NOMO-1 (cell line): ENCODE data around the gene ZBTB45.

Experiments used
- DNase-seq, 2 experiments: peaks; one replicate each; lab custom pipeline; 2025; ENCODE audit not compliant: unreplicated experiment in 2 of 2; lab: John Stamatoyannopoulos, UW

ZBTB45 gene

DNA sequence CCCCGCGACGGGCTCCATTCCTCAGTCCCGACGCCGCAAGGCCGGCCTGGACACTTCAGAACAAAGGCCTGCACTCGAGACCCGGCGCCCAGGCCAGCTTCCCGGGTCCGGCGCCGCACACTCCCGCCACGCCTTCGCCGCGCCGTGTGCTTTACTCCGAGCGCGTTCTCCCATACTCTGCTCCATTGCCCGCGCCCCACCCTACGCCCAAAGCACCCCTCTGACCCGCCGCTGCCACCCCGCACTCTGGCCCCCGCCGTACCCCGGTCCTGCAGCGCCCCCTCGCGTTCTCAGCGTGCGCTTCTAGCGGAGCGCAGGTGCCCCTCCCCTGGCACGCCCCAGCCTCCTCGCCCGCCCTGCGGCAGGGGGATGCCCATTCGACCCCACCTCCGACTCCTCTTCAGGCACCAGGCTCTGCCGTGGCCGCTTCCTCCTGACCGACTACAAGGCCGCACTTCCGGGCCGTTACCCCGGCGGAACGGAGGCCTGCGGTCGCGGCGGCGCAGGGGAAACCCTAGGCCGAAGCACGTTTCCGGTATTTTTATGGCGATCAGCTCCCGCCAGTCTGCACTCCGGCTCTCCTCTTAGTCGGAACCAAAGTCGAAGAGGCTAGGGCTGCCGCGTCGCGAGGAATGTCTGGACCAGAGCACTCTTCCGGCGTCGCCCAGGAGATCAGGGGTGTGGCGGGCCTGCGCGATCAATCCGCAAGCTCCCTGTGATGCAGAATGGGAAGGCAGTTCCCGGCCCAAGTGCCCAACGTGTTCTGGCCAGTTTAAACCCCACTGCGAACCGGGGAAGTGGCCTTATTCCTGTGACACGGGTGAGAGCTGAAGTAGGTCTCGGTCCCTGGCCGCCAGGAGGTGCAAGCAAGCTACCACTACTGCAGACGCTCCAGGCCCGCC, at the start of gene ZBTB45:
ZBTB45 (minus strand) TSS at position 456 of the 902 bp plus-strand sequence. CDS start 2,137 bp downstream, outside the sequence.
- DNase-seq: peak; percentile 91 to 96

DNA sequence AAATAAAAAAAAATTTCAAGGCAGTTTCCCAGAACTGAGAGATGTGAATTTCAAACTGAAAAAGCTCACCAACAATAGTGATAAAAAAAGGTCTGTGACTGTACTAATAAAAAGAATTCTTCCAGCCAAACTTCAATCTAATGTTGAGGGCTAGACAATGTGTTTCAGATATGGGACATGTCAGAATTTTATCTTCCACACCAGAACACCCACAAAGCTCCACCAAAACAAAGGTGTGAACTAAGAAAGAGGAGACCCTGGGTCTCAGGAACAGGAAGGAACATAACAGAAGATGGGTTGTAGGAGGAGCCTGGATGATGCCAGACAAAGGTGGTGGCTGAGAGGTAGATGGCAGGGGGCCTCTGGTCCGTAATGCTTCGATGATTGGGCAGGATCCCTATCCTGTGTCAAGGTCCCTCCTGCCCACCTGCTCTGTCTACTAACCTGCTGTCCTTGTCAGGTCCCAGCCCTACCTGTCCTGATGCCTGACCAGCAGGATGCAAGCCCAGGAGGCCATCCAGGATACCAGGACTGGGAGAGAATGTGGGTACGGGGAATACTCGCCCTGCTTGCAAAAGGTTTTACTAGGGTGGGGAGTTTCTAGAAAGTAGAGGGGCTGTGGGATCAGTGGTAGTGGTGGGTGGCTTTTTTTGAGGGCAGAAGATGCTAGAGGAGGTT, 49.0 kb upstream of the ZBTB45 start:
- no peak for DNase-seq

DNA sequence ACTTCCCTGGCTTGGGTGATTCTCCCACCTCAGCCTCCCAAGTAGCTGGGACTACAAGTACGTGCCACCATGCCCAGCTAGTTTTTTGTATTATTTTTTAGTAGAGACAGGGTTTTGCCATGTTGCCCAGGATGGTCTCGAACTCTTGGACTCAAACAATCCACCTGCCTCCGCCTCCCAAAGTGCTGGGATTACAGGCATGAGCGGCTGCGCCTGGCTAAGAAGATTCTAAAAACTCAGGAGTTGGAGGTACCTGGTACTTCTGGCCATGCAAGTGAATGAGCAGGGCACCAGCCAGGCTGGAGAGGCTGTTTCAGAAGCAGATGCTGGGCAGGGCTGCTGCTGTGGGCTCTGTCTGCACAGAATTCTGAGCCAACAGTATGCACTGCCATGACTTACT, 47.4 kb upstream of the ZBTB45 start:
- no peak for DNase-seq

DNA sequence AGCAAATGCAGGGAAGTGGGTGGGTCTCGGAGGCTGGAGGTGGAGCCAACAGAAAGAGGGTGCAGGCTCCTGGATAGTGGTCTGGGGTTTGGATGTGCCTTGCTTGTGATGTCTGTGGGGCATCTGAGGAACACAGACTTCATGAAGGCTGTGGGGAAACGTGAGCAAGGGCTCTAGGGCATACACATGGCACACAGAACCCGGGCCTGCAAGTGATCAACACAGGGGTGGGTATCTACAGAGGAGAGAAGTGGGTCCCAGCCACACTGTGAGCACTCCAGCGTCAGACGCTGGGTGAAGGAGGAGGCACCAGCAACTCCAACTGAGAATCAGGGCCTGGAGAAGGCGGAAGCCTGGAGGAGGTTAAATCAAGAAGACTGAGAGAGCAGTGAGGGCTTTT, 44.2 kb upstream of the ZBTB45 start:
- no peak for DNase-seq

DNA sequence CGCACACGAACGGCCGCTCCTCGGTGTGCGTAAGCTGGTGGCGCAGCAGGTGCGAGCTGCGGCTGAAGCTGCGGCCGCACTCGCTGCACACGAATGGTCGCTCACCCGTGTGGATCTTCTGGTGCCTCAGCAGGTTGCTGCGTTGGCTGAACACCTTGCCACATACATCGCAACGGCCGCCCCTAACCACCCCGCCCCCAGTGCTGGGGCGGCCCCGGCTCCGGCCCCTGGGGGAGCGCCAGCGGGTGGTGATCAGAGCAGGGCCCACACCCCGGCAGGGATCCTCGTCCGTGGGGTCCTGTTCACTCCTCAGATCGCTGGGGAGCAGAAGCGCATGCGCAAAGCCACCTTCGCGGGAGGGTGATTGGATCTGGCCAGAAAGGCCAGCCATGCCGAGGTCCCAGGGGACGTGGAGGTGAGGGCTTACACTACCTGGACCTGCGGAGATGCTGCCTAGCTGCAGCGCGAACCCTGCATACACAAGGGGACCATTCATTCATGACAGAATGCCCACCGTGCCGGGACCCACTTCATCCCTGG, 43.5 kb upstream of the ZBTB45 start:
- DNase-seq: no peak

DNA sequence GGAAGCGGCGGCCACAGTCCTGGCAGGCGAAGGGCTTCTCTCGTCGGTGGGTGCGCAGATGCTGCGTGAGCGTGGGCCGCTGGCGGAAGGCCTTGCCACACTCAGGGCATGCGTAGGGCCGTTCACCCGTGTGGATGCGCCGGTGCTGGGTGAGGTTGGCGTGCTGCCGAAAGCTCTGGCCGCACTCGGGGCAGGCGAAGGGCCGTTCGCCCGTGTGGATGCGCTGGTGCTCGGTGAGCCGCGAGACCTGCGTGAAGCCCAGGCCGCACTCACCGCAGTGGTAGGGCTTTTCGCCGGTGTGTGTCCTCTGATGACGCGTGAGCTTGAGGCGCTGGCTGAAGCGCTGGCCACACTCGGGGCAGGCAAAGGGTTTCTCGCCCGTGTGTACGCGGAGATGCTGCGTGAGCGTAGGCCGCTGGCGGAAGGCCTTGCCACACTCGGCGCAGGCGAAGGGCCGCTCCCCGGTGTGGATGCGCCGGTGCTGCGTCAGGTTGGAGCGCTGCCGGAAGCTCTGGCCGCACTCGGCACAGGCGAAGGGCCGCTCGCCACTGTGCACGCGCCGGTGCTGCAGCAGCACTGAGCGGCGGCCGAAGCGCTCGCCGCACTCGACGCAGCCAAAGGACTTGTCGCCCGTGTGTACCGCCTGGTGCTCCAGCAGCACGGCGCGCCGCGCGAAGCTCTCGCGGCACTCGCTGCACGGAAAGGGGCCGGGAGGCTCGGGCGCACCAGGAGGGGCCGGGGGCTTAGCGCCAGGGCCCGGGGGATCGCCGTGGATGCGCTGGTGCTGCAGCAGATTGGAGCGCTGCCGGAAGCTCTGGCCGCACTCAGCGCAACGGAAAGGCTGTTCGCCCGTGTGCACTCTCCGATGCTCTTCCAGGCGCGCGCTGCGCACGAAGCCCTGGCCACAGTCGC, 42.8 kb upstream of the ZBTB45 start:
- DNase-seq: no peak

DNA sequence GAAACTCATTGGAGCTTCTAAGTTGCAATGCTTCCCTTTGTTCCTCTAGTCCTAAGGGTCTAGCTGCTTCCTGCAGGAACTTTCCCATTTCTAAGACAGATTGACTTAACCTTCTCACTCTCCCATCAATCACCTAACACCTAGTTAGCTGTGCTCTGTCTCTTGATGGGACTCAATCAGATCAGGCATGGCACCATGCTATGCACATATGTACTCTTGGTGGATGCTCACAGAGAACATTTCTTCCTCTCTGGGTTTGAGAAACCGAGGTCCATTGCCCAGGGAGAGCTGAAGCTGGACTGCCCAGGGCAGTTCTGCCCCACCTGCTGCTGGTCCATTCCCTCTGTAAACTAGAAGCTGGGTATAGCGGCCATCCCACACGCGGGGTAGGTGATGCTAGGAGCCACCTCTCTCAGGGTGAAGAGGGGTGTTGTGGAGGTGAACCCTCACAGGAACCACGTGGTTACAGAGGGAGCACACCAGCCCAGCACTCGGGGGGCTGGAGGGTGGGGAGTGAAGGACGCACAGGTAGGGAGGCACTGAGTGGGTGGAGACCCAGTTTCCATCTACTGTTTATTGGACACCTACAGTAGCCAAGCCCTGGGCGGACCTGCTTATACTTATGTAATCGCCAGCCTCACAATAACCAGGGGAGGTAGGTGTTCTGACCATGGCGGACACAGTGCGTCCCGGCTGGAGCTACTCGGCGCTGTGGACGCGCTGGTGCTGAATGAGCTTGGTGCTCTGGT, 41.9 kb upstream of the ZBTB45 start:
- no peak for DNase-seq

DNA sequence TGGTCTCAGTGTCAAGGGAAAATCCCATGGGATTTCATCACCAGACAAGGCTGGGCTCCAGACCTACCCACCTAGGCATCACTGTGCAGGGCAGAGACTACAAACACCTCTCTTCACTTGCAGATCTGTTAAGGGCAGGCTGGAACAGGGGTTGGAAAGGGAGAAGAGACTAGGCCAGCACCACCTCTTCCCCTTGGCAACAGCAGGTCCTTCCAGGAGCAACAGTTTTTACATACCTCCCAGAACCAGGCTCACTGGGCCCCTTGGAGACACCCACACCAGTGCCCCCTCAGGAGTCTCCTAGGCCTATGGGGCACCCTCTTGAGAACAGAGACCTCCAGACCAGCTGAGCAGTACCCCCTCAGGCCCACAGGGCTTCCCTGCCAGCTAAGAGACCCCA, 41.3 kb upstream of the ZBTB45 start:
- DNase-seq: no peak

DNA sequence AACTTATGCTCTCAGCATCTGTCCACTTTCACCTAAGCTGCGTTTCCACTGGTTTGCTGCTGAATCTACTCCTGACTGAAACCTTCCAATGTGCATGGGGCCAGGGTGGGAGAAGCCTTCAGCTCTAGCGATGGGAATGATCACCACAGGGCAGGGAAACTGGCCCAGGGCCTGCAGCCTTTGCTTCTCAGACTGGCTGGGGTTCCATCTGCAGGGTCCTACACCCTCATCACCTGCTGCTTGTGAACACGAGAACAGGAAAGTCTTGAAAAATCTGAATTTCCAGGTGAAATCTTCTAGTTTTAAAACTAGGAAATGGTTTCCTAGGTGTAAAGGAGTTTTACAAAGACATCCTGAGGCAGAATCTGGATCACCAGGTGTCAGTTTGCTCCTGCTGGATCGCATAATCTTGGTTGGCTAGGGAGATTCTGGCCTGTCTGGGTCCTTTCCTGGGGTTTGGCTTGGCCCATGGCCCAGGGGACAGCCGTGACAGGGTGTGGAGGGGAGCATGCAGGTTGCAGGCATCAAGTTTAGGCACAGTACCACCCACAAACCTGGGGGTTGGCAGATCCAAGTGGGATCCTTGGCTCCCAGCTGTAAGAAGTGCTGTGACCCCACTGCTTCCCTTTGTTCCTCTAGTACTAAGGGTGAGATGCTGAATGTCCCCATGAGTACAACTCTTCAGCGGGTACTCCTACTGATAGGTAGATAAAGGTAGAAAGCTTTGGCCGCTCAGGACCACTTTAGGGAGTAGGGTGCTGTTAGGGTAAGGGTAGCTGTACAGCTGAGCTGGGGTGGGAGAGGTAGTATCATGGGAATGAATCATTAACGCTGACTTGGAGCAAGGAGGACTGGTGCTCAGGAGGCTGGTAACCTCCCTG, 40.6 kb upstream of the ZBTB45 start:
- no peak for DNase-seq

DNA sequence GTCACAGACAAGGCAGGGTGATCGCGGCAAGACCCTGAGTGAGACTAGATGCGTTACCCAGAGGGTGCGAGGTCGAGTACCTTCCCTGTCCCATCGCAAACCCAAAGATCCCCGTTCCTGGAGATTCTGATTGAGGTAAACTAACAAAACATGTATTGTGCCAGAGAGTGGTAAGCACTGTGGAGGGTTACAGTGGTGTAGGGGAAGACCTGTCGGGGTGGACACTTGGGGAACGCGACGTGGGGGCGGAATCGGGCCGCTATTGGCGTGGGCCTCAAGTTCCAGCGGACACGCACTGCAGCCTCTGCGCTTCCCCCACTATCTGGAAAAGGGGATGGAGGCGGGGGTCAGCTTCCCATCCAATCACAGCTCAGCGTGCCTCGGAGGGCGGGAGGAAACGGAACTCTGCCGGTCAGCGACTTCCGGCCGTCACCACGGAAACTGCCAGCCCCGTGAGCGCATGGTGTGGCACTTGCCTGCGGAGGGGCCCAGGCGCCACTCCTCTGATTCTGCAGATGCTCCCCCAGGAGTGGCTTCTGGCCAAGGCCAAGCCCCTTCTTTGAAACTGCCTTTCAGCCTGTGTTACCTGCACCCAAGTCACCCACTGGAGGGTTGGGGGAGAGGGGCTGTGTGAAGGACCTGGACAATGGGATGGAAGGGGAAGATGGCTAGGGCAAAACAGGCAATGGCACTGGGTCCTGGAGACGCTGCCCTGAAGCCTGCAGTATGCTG, 39.8 kb upstream of the ZBTB45 start:
- DNase-seq: no peak

DNA sequence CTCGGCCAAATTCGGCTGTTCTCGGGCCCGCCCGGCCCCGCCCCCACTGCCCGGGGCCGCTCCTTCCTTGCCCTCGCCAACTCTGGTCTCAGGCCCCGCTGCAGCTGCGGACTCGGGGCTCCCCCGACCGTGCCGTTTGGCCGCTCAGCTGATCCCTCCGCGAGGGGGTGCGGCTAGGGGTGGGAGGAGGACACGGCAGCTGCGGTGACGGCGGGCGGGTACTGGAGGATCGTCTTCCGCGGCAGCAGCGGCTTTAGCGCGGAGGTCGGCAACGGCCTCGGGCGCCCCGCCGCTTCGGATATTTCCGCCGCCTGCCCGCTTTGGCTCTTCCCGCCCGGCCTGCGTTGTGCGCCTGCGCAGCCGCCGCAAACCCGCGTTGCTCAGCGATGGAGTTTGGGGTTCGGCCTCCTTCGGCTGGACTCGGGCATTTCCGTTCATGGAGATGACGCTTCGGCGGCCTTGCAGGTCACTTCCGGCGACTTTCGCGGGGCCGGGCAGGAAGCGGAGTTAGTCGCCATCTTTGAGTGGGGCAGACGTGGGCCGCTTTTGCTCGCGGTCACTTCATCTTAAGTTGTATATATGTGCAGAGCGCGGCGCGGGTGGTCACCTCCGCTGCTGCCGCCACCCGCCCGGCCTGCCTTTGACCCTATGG, 39.1 kb upstream of the ZBTB45 start:
- no peak for DNase-seq

DNA sequence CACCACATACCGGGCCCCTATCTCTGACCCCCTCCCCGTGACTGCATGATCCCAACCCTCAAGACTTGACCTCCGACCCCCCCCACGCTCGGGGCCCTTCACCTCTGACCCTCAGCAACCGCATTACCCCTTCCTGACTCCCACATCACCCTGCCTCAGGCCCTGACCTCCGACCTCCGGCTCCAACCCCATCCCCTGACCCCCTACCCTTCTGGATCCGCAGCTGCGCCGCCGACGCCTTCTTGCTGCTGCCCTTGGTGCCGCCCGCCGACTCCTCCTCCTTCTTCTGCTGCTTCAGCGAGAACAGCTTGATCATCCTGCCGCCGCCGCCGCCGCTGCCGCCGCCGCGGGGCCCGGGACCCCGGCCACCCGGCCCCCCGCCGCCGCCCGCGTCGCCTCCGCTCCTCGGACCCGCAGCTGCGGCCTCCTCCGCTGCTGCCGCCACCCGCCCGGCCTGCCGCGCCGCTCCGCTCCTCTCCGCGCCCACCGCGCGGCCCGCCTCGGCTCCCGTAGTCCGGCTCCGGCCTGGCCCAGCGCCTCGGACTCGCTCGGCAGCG, 38.5 kb upstream of the ZBTB45 start, which contains the start of gene UBE2M:
UBE2M (minus strand) TSS at position 546 of the 557 bp plus-strand sequence; CDS start at position 316, 230 bp downstream.
- no peak for DNase-seq

DNA sequence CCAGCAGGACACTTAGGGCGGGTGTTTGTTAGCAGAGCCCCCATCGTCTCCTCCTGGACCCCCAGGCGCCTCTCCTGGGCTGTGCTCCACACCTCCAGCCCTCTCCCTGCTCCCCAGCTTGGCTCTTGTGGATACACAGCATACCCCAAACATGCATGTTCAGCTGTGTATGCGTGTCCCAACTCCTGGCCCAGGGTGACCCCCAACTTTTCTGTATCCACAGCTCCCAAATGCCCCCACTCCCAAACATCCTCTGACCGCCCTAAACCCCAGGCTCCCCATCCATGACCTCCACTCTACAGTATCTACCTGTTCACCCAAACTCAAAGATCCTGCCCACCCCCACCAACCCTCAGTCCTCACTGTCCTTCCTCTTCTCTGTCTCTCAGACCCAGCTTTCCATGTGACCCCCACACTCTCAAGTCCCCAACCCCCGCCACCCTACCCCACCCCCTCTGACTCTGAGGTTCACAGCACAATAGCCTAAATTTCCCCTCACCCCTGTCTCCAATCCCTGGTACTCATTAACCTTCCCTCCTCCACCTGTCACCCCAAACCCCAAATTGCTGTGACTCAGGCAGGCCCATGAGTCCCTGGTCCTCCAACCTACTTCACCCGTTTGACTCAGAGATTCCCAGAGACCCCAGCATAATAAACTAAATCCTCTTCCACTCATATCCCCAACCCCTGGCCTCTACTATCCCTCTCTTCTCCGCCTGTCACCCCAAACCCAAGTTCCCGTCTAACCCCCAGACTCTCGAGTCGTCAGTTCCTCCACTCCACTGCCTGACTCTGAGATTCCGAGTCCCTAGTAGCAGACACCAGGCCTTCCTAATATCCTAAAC, 37.8 kb upstream of the ZBTB45 start:
- DNase-seq: no peak

DNA sequence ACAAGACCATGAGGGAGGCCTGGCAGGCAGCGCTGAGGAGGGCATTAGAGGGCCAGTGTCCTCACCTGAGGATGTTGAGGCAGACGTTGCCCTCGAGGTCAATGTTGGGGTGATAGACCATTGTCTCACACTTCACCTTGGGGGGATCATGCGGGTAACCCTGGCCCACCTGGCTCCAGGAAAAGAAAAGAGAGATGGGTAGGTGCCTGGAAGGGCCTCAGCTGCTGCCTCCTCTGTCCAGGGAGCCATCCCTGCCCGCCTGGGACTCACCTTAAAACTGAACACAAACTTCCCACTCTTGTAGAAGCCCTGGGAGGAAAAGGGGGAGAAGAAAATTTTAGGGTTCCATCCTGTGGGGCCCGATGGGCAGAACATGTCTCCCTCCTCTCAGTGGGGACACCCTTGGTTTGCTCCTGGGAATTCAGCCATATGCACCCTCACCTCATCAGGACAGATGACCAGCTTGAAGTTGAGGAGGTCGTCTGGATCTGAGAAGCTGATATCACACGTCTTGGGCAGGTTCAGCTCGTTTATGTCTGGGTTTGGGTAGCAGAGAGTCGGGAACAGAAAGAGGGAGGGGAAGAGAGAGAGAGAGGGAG, 37.1 kb upstream of the ZBTB45 start:
- no peak for DNase-seq

DNA sequence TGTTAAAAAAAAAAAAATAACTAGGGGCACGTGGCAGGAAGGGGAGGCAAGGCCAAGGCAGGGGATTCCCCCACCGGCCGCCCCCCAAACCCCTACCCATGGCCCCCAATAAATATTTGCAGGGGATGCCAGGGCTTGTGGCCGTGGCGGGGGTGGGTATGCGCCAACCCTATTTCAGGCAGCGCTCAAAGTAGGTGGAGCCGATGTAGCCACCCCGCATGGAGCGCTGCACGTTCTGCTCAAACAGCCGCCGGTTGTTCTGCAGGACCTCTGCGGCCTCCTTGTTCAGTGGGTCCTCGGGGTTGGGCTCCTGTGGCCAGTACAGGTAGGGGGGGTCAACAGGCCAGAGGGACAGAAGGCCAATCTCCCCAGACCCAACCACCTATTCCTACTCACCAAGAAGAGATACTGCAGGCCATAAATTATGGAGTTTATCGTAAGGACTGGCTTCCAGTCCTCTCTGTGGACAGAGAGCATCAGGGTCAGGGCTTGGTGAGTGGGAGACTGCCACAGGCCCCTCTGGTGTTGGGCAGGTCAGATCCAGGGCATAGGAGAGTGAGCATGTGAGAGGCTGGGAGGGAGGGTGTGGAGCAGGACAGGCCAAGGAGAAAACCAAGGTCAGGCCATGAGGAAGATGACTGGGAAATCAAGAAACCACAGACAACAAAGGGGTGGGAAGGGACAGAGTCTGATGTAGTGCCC, 36.5 kb upstream of the ZBTB45 start:
- no peak for DNase-seq
